GM23338 (cell line): ENCODE data around the gene SERPINE2. TPM values are rescaled to one million over a fixed set of nuclear protein-coding genes. Genes with fewer than 3 reads are reported as not detected.

ENCODE experiments used
- ATAC-seq: fragments of 200-7000 bp; cut with Tn5 transposase; 3 replicates; pipeline ENCODE4 v1.9.1; 2020
- DNase-seq: peaks from one replicate; pipeline ENCODE4 v3.0.0-alpha.2; 2015; ENCODE audit warnings: low spot score
- H2AFZ ChIP-seq: fragments of 200-600 bp; sonication (generic); 2 replicates; pipeline ENCODE4 v1.8.0; 2016; ENCODE audit warnings: antibody characterized with exemption, mild to moderate bottlenecking, moderate library complexity
- H3F3A ChIP-seq: fragments of 200-600 bp; sonication (generic); replicated peaks from 2 replicates; pipeline ENCODE4 v1.8.0; 2017; ENCODE audit warnings: antibody characterized with exemption, mixed run types, low read depth
- H3K27ac ChIP-seq: fragments of 200-600 bp; sonication (generic); 2 replicates; pipeline ENCODE4 v1.6.1; 2016; ENCODE audit warnings: low read depth
- H3K27me3 ChIP-seq: fragments of 200-600 bp; sonication (generic); 2 replicates; pipeline ENCODE4 v1.8.0; 2016; ENCODE audit warnings: mild to moderate bottlenecking, mixed run types, moderate library complexity; ENCODE audit not compliant: insufficient read depth
- H3K36me3 ChIP-seq: fragments of 200-600 bp; sonication (generic); 2 replicates; pipeline ENCODE4 v1.8.0; 2016; ENCODE audit warnings: mild to moderate bottlenecking; ENCODE audit not compliant: insufficient read depth
- H3K4me1 ChIP-seq: fragments of 200-600 bp; sonication (generic); 2 replicates; pipeline ENCODE4 v1.8.0; 2016; ENCODE audit warnings: mild to moderate bottlenecking, moderate library complexity; ENCODE audit not compliant: insufficient read depth
- H3K4me2 ChIP-seq: fragments of 200-600 bp; sonication (generic); 2 replicates; pipeline ENCODE4 v1.7.1; 2017; ENCODE audit warnings: mixed run types
- H3K4me3 ChIP-seq: fragments of 200-600 bp; sonication (generic); 2 replicates; pipeline ENCODE4 v1.6.1; 2016; ENCODE audit warnings: mixed run types
- H3K79me2 ChIP-seq: fragments of 200-600 bp; sonication (generic); replicated peaks from 2 replicates; pipeline ENCODE4 v1.8.0; 2017; ENCODE audit warnings: mild to moderate bottlenecking; ENCODE audit not compliant: insufficient read depth
- H3K9me2 ChIP-seq: fragments of 200-600 bp; sonication (generic); 2 replicates; pipeline ENCODE4 v1.8.0; 2017; ENCODE audit not compliant: insufficient read depth
- H4K20me1 ChIP-seq: fragments of 200-600 bp; sonication (generic); replicated peaks from 2 replicates; pipeline ENCODE4 v1.8.0; 2017; ENCODE audit warnings: mild to moderate bottlenecking; ENCODE audit not compliant: insufficient read depth
- H3K27ac Mint-ChIP-seq: 2 replicates; pipeline ENCODE4 v1.8.0; 2020; ENCODE audit warnings: inconsistent platforms, mild to moderate bottlenecking, moderate library complexity, mixed read lengths
- H3K27me3 Mint-ChIP-seq: 3 replicates; pipeline ENCODE4 v1.8.0; 2022; ENCODE audit warnings: low read depth, mild to moderate bottlenecking, moderate library complexity, mixed read lengths, inconsistent platforms; ENCODE audit not compliant: insufficient read depth, poor library complexity
- H3K36me3 Mint-ChIP-seq: 3 replicates; pipeline ENCODE4 v1.8.0; 2021; ENCODE audit warnings: low read depth, mild to moderate bottlenecking, inconsistent platforms, moderate library complexity, mixed read lengths
- H3K4me1 Mint-ChIP-seq: 3 replicates; pipeline ENCODE4 v1.8.0; 2020; ENCODE audit warnings: mild to moderate bottlenecking, inconsistent platforms, mixed read lengths
- H3K4me3 Mint-ChIP-seq: 3 replicates; pipeline ENCODE4 v1.8.0; 2021; ENCODE audit warnings: moderate library complexity, mild to moderate bottlenecking, inconsistent platforms, mixed read lengths
- H3K9me3 Mint-ChIP-seq: 3 replicates; pipeline ENCODE4 v1.8.0; 2020; ENCODE audit warnings: moderate library complexity, mild to moderate bottlenecking, inconsistent platforms, mixed read lengths
- CREB1 ChIP-seq: fragments of 250-450 bp; sonication (Bioruptor Pico); IDR thresholded peaks from 2 replicates; pipeline ENCODE4 v1.5.0; 2020; ENCODE audit warnings: low read depth, mild to moderate bottlenecking, moderate library complexity
- CTCF ChIP-seq, 2 experiments: fragments of 200-600 bp in 1 of 2; sonication (generic) in 1 of 2; conservative IDR thresholded peaks; 2 replicates each; pipeline versions ENCODE4 v1.5.1 to v1.6.1; 2016 to 2017; ENCODE audit warnings: antibody characterized with exemption in 2 of 2, low read depth in 2 of 2, mild to moderate bottlenecking in 2 of 2, moderate library complexity in 1 of 2
- EZH2 ChIP-seq: fragments of 200-600 bp; sonication (generic); IDR thresholded peaks from one replicate; pipeline ENCODE4 v1.8.0; 2017; ENCODE audit warnings: antibody characterized with exemption, mild to moderate bottlenecking, low read depth; ENCODE audit not compliant: unreplicated experiment
- EZH2phosphoT487 ChIP-seq: fragments of 200-600 bp; sonication (generic); IDR thresholded peaks from one replicate; pipeline ENCODE4 v1.8.1; 2018; ENCODE audit warnings: antibody characterized with exemption; ENCODE audit not compliant: unreplicated experiment
- JUNB ChIP-seq: IDR thresholded peaks from one replicate; pipeline ENCODE4 v1.6.1; 2016; ENCODE audit warnings: antibody characterized with exemption; ENCODE audit not compliant: unreplicated experiment
- NANOG ChIP-seq: IDR thresholded peaks from 2 replicates; pipeline ENCODE4 v1.6.1; 2016; ENCODE audit warnings: antibody characterized with exemption, borderline replicate concordance
- POLR2AphosphoS5 ChIP-seq: IDR thresholded peaks from 2 replicates; pipeline ENCODE4 v1.6.1; 2016; ENCODE audit warnings: antibody characterized with exemption, low read depth
- REST ChIP-seq: IDR thresholded peaks from one replicate; pipeline ENCODE4 v1.6.1; 2018; ENCODE audit warnings: antibody characterized with exemption; ENCODE audit not compliant: unreplicated experiment
- STAT1 ChIP-seq: IDR thresholded peaks from one replicate; pipeline ENCODE4 v1.6.1; 2016; ENCODE audit warnings: antibody characterized with exemption; ENCODE audit not compliant: unreplicated experiment
- ZNF114 ChIP-seq: fragments of 250-450 bp; sonication (Bioruptor Pico); IDR thresholded peaks from 2 replicates; pipeline ENCODE4 v1.5.0; 2020; ENCODE audit warnings: mild to moderate bottlenecking, moderate library complexity
- ZNF331 ChIP-seq: fragments of 250-450 bp; sonication (Bioruptor Pico); IDR thresholded peaks from 2 replicates; pipeline ENCODE4 v1.5.0; 2020; ENCODE audit warnings: low read depth, mild to moderate bottlenecking, moderate library complexity
- ZNF462 ChIP-seq: fragments of 250-450 bp; sonication (Bioruptor Pico); IDR thresholded peaks from 2 replicates; pipeline ENCODE4 v1.5.0; 2020; ENCODE audit warnings: mild to moderate bottlenecking, moderate library complexity
- polyA plus RNA-seq: library from polyadenylated mRNA; unstranded; fragments of >200 nt; fragmentation: Nextera tagmentation; extraction: Ambion mirVana; gene quantifications from 2 replicates; pipeline ENCODE4 v1.2.1, GENCODE V29; 2016
- total RNA-seq: library from RNA; depleted of rRNA; stranded (reverse); fragments of >200 nt; shearing (Covaris generic); gene quantifications from 2 replicates; pipeline ENCODE4 v1.2.3, GENCODE V29; 2014
- TF ChIP-seq, protein P1 (sequence below): IDR thresholded peaks from 2 replicates; pipeline ENCODE4 v1.6.1; 2016; ENCODE audit warnings: antibody characterized with exemption

SERPINE2 gene
- total and polyA plus RNA-seq, 2 experiments from 2014 or later, result 38.6 to 44.2 TPM

DNA sequence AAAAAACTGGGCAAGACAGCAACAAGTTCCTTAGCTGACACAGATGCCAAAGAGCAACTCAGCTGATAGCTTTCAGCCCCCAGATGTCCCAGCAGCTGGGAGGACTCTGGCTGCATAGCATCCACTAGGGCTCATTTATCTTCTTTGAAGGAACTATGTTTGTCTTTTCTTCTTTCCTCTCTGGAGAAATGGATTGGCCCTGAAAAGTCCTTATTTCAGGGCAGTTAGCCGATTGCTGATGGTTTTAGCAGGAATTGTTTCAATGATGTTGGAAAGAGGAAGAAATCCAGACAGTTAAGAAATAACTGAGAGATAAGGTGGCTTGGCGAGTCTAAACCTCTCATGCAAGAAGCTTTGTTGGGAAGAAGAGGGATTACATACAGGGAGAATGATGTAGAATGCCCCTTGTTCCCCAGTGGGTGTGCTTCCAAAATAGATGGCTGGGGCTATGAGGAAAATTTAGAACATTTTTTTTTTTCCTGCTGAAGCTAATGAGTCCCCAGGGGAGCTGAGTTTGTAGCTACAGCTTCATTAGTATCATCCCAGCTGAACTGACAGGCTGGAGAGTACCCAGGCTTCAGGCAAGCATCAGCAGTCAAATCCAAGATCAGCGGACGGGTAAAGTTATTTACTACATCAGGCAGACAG, 33.6 kb upstream of the SERPINE2 start:
- Histone ChIP-seq H3K4me2 (no peak overlapping the region), H3K4me1 (no peaks in the 10 kb centered on the region), H3K36me3 (no peaks in the 10 kb centered on the region), H2AFZ (no peak overlapping the region), H3K9me2 (peaks cover 20% of the 10 kb centered on the region), H3K27me3 (no peaks in the 10 kb centered on the region), H3K4me3 (no peak overlapping the region), H3F3A (no peaks in the 10 kb centered on the region), H3K79me2 (no peaks in the 10 kb centered on the region), H3K27ac (no peak overlapping the region), H4K20me1 (no peaks in the 10 kb centered on the region)
- ATAC-seq (no peak), DNase-seq (no peak)
- H3K4me3 Mint-ChIP-seq, result no peak overlapping the region
- TF ChIP-seq ZNF114 (no peak), CREB1 (CRISPR knock-in tag) (no peak), ZNF462 (CRISPR knock-in tag) (no peak), STAT1 (no peak), NANOG (no peak), JUNB (no peak), REST (no peak), EZH2phosphoT487 (no peak), EZH2 (no peak), ZNF331 (CRISPR knock-in tag) (no peak), CTCF (conservative IDR thresholded peaks at IDR 0.05; ENCODE audit: low read depth in 2 of 2) (no peak), POLR2AphosphoS5 (no peak)
- TF ChIP-seq, protein P1, sequence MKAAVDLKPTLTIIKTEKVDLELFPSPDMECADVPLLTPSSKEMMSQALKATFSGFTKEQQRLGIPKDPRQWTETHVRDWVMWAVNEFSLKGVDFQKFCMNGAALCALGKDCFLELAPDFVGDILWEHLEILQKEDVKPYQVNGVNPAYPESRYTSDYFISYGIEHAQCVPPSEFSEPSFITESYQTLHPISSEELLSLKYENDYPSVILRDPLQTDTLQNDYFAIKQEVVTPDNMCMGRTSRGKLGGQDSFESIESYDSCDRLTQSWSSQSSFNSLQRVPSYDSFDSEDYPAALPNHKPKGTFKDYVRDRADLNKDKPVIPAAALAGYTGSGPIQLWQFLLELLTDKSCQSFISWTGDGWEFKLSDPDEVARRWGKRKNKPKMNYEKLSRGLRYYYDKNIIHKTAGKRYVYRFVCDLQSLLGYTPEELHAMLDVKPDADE, result no peak
- H3K36me3 Mint-ChIP-seq, result no peaks in the 10 kb centered on the region
- H3K4me1 Mint-ChIP-seq, result no peaks in the 10 kb centered on the region
- no peak overlapping the region for H3K27ac Mint-ChIP-seq
- peaks cover 2% of the 10 kb centered on the region; the same call in 1 of the 3 replicates for H3K9me3 Mint-ChIP-seq
- peaks cover 2% of the 10 kb centered on the region for H3K27me3 Mint-ChIP-seq
